DMS53 treated with DMSO at 0.1 percent for 48 hours (cell line): Measurements from ENCODE around the gene SAP30BP.
A peak's percentile ranks its signal among the peaks of the same experiment; 100 is the strongest.

Experiments used
- DNase-seq: peaks from one replicate; lab custom pipeline; 2025; ENCODE audit not compliant: unreplicated experiment; lab: John Stamatoyannopoulos, UW

Gene SAP30BP

DNA sequence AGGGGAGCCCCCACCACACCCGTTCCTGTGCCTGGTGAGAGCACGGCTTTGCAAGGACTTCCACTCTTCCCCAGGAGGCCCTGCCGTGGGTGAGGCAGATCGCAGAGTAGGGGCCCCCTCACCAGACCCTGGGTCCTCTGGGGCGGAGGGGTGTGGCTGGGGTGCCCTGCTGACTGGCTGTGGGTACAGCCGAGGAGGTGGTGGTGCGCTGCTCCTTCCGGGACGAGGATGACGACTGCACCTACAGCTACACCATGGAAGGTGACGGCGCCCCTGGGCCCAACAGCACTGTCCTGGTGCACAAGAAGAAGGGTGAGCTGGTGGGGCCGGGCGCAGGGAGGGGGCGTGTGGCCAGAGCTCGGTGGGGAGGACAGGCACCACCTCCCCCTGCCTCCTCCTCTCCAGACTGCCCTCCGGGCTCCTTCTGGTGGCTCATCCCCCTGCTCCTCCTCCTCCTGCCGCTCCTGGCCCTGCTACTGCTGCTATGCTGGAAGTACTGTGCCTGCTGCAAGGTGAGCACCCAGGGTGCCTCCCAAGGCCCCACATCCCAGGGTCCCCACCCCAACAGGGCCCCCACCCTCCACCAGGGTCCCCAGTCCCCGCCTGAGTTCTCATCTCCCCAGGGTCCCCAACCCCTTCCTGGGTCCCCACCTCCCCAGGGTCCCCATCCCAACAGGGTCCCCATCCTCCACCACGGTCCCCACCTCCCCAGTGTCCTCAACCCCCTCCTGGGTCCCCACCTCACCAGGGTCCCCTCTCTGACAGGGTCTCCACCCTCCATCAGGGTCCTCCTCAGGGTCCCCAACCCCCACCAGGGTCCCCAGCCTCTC, 70.2 kb downstream of the SAP30BP start:
- DNase-seq, result no peak

DNA sequence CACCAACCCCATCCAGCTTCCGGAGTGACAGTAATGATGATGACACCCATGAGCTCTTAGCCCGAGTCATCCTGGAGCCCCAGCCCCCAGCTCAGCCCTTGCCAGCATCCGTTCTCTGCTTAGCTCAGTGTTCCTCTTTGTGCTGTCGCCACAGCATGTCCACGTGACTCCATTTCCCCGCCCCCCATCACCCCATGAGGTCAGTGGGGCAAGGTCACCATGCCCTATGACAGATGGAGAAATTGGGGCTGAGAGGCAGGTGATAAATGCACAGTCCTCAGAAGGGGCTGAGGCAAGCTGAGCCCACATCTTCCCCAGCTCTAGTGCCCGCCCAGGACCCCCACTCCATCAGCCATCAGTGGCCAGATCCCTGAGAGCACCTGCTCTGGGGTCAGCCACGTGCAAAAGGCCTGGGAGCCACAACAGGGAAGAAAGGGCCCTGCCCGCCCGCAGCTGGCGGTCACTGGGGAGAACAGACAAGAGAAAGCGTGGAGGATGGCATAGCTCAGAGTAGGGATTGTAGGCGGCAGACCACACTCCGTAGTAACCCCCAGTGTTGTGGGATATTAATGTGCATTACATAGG, 71.2 kb downstream of the SAP30BP start:
- no peak for DNase-seq

DNA sequence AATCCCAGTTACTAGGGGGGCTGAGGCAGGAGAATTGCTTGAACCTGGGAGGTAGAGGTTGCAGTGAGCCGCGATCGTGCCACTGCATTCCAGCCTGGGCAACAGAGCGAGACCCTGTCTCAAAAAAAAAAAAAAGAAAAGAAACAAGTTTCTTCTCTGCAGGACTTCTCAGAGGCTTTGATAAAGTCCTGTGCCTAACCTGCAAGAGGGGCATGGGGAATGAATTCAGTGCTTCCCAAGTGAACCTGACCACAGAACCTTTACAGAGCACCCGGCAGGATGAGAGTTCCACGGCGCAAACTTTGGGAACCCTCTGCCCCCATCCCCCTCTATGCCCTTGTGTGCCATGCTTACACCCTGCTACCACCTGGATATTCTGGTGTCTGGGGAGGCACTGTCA, 72.0 kb downstream of the SAP30BP start:
- no peak for DNase-seq

DNA sequence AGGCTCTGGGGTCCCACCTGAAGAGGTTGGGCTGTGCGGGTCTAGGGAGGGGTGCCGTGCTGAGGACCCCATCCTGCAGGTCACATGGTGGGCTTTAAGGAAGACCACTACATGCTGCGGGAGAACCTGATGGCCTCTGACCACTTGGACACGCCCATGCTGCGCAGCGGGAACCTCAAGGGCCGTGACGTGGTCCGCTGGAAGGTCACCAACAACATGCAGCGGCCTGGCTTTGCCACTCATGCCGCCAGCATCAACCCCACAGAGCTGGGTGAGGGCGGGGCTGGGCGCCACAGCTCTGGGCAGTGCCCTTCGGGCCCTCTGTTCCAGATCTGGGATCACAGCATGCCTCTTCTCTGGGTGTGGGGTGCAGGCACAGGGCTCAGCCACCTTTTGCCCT, 72.7 kb downstream of the SAP30BP start:
- no peak for DNase-seq

DNA sequence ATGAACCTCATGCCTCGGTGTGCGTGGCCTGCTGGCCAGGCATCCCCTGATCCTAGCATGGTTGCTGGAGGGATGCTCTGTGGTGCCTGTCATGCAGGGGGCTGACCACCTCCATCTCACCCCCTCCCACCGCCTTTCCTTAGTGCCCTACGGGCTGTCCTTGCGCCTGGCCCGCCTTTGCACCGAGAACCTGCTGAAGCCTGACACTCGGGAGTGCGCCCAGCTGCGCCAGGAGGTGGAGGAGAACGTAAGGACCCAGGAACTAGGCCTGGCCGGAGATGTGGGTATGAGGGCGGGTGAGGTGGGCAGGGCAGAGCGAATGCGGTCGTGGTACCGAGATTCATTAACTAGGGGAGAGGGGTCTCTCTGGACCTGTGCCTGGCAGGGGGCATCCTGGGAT, 73.1 kb downstream of the SAP30BP start:
- DNase-seq, result no peak

DNA sequence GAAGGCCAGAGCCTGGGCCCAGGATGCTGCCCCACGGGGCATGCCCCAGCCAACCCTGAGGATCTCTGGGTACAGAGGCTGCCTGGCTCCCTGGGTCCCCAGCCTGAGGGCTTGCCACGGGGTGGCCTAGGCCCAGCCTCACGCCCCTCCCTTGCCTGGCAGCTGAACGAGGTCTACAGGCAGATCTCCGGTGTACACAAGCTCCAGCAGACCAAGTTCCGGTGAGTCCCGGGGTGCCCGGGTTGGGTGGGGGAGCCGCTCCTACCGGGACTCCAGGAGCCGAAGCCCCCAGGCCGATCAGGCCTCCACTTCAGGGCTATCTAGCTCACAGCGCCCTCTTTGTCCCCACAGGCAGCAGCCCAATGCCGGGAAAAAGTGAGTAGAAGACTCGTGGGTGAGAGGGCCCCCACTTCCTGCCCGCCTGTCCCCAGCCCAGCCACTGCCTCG, 73.5 kb downstream of the SAP30BP start:
- DNase-seq, result no peak

GRCh38 chr17:75742337-75742736, 75.2 kb downstream of the SAP30BP start:
- DNase-seq, result no peak

DNA sequence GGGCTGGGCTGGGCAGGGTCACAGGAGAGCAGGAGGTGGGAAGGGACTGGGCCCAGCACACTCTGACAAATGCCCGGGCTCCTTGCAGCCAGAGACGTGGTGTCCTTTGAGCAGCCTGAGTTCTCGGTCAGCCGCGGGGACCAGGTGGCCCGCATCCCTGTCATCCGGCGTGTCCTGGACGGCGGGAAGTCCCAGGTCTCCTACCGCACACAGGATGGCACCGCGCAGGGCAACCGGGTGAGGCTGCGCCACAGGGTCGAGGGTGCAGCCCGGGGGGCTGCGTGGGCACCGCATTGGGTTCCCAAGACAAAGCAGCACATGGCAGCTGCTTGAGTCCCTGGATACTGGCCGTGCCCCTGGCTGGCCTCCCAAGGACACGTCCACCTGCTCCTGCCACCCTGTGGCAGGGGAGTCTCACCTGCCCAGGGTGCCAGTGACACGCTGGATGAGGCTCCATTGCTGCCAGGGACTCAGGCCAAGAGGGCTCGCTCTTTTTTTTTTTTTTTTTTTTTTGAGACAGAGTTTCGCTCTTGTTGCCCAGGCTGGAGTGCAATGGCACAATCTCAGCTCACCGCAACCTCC, 76.6 kb downstream of the SAP30BP start:
- no peak for DNase-seq

- no peak for DNase-seq
These were observed 81.6 kb downstream of the SAP30BP start for GRCh38 chr17:75748706-75749105.

- DNase-seq, result peak; percentile 60
These were observed 82.6 kb downstream of the SAP30BP start for GRCh38 chr17:75749545-75750389.

GRCh38 chr17:75750661-75751423, 83.7 kb downstream of the SAP30BP start:
- DNase-seq, result no peak

DNA sequence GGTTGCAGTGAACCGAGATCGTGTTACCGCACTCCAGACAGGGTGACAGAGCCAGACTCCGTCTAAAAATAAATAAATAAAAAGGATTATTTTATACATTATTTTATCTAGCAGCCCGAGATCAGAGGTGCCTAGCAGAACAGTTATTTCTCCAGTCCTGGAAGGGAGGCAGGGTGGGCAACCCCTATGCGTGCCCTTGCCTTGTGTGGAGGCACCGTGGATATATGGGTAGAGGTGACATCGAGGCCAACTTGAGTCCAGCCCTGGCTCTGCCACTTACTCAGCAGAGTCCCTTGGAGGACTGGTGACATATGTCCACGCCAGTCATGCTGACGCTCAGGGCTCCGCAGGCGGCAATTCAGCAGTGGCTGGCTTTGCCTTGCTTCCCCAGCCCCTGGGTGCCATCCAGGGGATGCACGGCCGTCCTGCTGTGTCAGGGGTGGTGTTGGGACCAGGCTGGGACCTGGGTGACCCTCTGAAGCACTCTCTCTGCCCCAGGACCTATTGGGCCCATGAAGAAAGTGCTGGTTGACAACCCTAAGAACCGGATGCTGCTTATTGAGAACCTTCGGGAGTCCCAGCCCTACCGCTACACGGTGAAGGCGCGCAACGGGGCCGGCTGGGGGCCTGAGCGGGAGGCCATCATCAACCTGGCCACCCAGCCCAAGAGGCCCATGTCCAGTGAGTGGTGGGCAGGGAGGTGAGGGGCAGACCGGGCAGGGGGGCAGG, 84.7 kb downstream of the SAP30BP start:
- DNase-seq, result no peak

- no peak for DNase-seq
These were observed 85.2 kb downstream of the SAP30BP start for GRCh38 chr17:75752405-75752709.

GRCh38 chr17:75752802-75753513, 85.8 kb downstream of the SAP30BP start:
- no peak for DNase-seq

GRCh38 chr17:75753514-75754377, 86.6 kb downstream of the SAP30BP start:
- peak; percentile 46 for DNase-seq

GRCh38 chr17:75754378-75755204, 87.5 kb downstream of the SAP30BP start:
- no peak for DNase-seq

DNA sequence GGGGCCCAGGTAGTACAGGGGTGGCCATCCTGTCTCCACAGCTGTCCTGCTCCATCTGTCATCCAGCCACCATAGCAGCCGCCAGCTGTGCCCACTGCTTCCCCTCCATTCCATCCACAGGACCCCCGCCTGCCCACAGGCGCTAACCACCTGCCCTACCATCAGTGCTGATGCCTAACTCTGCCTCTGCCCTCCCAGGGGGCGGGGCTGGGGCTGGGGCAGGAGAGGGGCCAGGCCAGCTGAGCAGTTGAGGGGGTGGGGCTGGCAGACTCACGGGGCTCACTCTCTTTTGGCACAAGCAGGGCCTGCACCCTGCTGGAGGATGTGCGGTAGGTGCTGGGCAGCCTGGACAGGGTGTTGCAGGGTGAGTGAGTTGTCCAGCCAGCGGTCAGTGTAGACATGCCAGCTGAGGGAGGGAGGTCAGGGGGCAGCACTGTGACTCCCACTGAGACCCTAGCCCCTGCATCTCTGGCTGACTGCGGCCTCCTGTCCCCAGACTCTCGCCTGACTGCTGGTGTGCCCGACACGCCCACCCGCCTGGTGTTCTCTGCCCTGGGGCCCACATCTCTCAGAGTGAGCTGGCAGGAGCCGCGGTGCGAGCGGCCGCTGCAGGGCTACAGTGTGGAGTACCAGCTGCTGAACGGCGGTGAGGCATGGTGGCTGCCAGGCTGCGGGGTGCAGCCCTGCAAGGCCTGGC, 88.2 kb downstream of the SAP30BP start:
- no peak for DNase-seq
